Caco-2 (cell line): ENCODE measurements around the gene MRFAP1L1. TPM values are rescaled to one million over a fixed set of nuclear protein-coding genes. Genes with fewer than 3 reads are reported as not detected.

ENCODE experiments used
- BruUV-seq: library from RNA; stranded (reverse); fragments of 400-500 nt; replicated peaks from 2 replicates; lab custom pipeline; 2021; lab: Mats Ljungman, UMichigan
- CTCF ChIA-PET: fragments of 300-600 bp; sonication (Branson Sonifier 250); formaldehyde crosslinking; loops from one replicate; lab custom pipeline; 2022; ENCODE audit warnings: antibody characterized with exemption; lab: Charles Lee
- POLR2A ChIA-PET: fragments of 300-600 bp; sonication (Branson Sonifier 250); formaldehyde crosslinking; loops from one replicate; lab custom pipeline; 2022; ENCODE audit warnings: antibody characterized with exemption; lab: Charles Lee
- DNase-seq, 2 experiments: peaks; one replicate each; pipeline versions ENCODE4 v3.0.0 to v3.0.0-alpha.2; 2020 to 2022
- H3K27me3 ChIP-seq: replicated peaks from 2 replicates; pipeline ENCODE4 v1.6.0; 2011; ENCODE audit warnings: low read length; ENCODE audit not compliant: control insufficient read depth, insufficient read depth
- H3K36me3 ChIP-seq: 2 replicates; pipeline ENCODE4 v1.5.1; 2011; ENCODE audit warnings: low read length; ENCODE audit not compliant: control insufficient read depth, insufficient read depth
- H3K4me1 ChIP-seq: fragments of 250-450 bp; sonication (Bioruptor Pico); 2 replicates; pipeline ENCODE4 v1.5.1; 2020; ENCODE audit warnings: mild to moderate bottlenecking
- H3K4me3 ChIP-seq: 2 replicates; pipeline ENCODE4 v1.5.1; 2011; ENCODE audit warnings: low read depth, mild to moderate bottlenecking, control low read depth, low read length
- H3K9me3 ChIP-seq: fragments of 250-450 bp; sonication (Bioruptor Pico); 2 replicates; pipeline ENCODE4 v1.5.1; 2020; ENCODE audit warnings: mild to moderate bottlenecking, moderate library complexity
- H3K27ac Mint-ChIP-seq: one replicate; pipeline ENCODE4 v1.8.0; 2022; ENCODE audit warnings: mixed read lengths; ENCODE audit not compliant: unreplicated experiment
- H3K27me3 Mint-ChIP-seq: one replicate; pipeline ENCODE4 v1.8.0; 2022; ENCODE audit warnings: mixed read lengths; ENCODE audit not compliant: insufficient read depth, unreplicated experiment
- H3K36me3 Mint-ChIP-seq: one replicate; pipeline ENCODE4 v1.8.0; 2022; ENCODE audit warnings: mild to moderate bottlenecking, mixed read lengths; ENCODE audit not compliant: insufficient read depth, unreplicated experiment
- H3K4me1 Mint-ChIP-seq: one replicate; pipeline ENCODE4 v1.8.0; 2022; ENCODE audit warnings: low read depth, mixed read lengths; ENCODE audit not compliant: unreplicated experiment
- H3K4me3 Mint-ChIP-seq: one replicate; pipeline ENCODE4 v1.8.0; 2022; ENCODE audit warnings: mild to moderate bottlenecking, moderate library complexity, mixed read lengths; ENCODE audit not compliant: unreplicated experiment
- H3K9me3 Mint-ChIP-seq: one replicate; pipeline ENCODE4 v1.8.0; 2022; ENCODE audit warnings: mixed read lengths; ENCODE audit not compliant: unreplicated experiment
- CTCF ChIP-seq, 2 experiments: fragments of 200-600 bp in 1 of 2; IDR thresholded peaks; 1 replicate in 1 of 2; 2 replicates in 1 of 2; pipeline versions ENCODE4 v1.5.1 to v1.8.0; 2011 to 2022; ENCODE audit warnings: antibody characterized with exemption in 1 of 2, control low read depth in 1 of 2, inconsistent platforms in 1 of 2, low read depth in 1 of 2, low read length in 1 of 2, mild to moderate bottlenecking in 1 of 2, moderate library complexity in 1 of 2; ENCODE audit not compliant: insufficient read depth in 1 of 2, severe bottlenecking in 1 of 2, unreplicated experiment in 1 of 2
- intact Hi-C: fragments of 100-400 bp; cut with micrococcal nuclease; formaldehyde crosslinking; loops from one replicate; pipeline ENCODE4 v1.10.0; 2022; ENCODE audit not compliant: unreplicated experiment
- total RNA-seq: library from RNA; stranded (reverse); gene quantifications from 2 replicates; pipeline ENCODE4 v1.2.3, GENCODE V29; 2022

The MRFAP1L1 gene
- total RNA-seq, 1 experiment from 2014 or later = 47.5 TPM

- BruUV-seq = no TSS peak
- no peaks in the 10 kb centered on the region for H3K36me3 Mint-ChIP-seq
- no peak for TF ChIP-seq CTCF (IDR thresholded peaks at IDR 0.05; ENCODE audit: insufficient read depth in 1 of 2, low read depth in 1 of 2, low read length in 1 of 2, severe bottlenecking in 1 of 2, unreplicated experiment in 1 of 2)
- H3K9me3 Mint-ChIP-seq = peaks cover 10% of the 10 kb centered on the region
- H3K9me3 ChIP-seq = 0 out of 2 replicates have a peak, but pooled peaks cover 5% of the 10 kb centered on the region
- H3K36me3 ChIP-seq = no peaks in the 10 kb centered on the region
- H3K27me3 Mint-ChIP-seq = no peaks in the 10 kb centered on the region
- H3K27me3 ChIP-seq = no peaks in the 10 kb centered on the region
- H3K27ac Mint-ChIP-seq = no peak overlapping the region
- H3K4me3 Mint-ChIP-seq = no peak overlapping the region
- DNase-seq = no peak
- H3K4me3 ChIP-seq = no peak overlapping the region
- CTCF ChIA-PET = no interaction called here
- peaks cover 4% of the 10 kb centered on the region for H3K4me1 Mint-ChIP-seq
- H3K4me1 ChIP-seq = no peaks in the 10 kb centered on the region
- POLR2A ChIA-PET = no interaction called here
- intact Hi-C loops = no loop called here
Measured at GRCh38 chr4:6742507-6742906, 32.8 kb upstream of the MRFAP1L1 start.

GRCh38 chr4:6740347-6740746, 30.7 kb upstream of the MRFAP1L1 start:
- Mint-ChIP-seq H3K36me3 (no peaks in the 10 kb centered on the region), H3K27me3 (no peaks in the 10 kb centered on the region), H3K9me3 (peaks cover 10% of the 10 kb centered on the region), H3K4me3 (no peak overlapping the region), H3K27ac (no peak overlapping the region), H3K4me1 (no peaks in the 10 kb centered on the region)
- no peak for DNase-seq
- no peak for TF ChIP-seq CTCF (IDR thresholded peaks at IDR 0.05; ENCODE audit: insufficient read depth in 1 of 2, low read depth in 1 of 2, low read length in 1 of 2, severe bottlenecking in 1 of 2, unreplicated experiment in 1 of 2)
- ChIA-PET POLR2A (no interaction called here), CTCF (no interaction called here)
- Histone ChIP-seq H3K4me3 (no peak overlapping the region), H3K4me1 (no peaks in the 10 kb centered on the region), H3K9me3 (0 out of 2 replicates have a peak, but pooled peaks cover 5% of the 10 kb centered on the region), H3K36me3 (no peaks in the 10 kb centered on the region), H3K27me3 (no peaks in the 10 kb centered on the region)
- intact Hi-C loops = no loop called here
- BruUV-seq = no TSS peak

GRCh38 chr4:6739920-6740319, 30.3 kb upstream of the MRFAP1L1 start:
- no peaks in the 10 kb centered on the region for H3K27me3 ChIP-seq
- H3K36me3 ChIP-seq = no peaks in the 10 kb centered on the region
- H3K4me3 ChIP-seq = no peak overlapping the region
- H3K4me1 ChIP-seq = no peaks in the 10 kb centered on the region
- Mint-ChIP-seq H3K4me3 (no peak overlapping the region), H3K27ac (no peak overlapping the region), H3K36me3 (no peaks in the 10 kb centered on the region), H3K9me3 (peaks cover 10% of the 10 kb centered on the region), H3K27me3 (no peaks in the 10 kb centered on the region), H3K4me1 (no peaks in the 10 kb centered on the region)
- no peak for TF ChIP-seq CTCF (IDR thresholded peaks at IDR 0.05; ENCODE audit: insufficient read depth in 1 of 2, low read depth in 1 of 2, low read length in 1 of 2, severe bottlenecking in 1 of 2, unreplicated experiment in 1 of 2)
- no TSS peak for BruUV-seq
- ChIA-PET CTCF (no interaction called here), POLR2A (no interaction called here)
- 0 out of 2 replicates have a peak, but pooled peaks cover 5% of the 10 kb centered on the region for H3K9me3 ChIP-seq
- intact Hi-C loops = no loop called here
- no peak for DNase-seq
